Measurements from ENCODE around the gene HYOU1.

DNA sequence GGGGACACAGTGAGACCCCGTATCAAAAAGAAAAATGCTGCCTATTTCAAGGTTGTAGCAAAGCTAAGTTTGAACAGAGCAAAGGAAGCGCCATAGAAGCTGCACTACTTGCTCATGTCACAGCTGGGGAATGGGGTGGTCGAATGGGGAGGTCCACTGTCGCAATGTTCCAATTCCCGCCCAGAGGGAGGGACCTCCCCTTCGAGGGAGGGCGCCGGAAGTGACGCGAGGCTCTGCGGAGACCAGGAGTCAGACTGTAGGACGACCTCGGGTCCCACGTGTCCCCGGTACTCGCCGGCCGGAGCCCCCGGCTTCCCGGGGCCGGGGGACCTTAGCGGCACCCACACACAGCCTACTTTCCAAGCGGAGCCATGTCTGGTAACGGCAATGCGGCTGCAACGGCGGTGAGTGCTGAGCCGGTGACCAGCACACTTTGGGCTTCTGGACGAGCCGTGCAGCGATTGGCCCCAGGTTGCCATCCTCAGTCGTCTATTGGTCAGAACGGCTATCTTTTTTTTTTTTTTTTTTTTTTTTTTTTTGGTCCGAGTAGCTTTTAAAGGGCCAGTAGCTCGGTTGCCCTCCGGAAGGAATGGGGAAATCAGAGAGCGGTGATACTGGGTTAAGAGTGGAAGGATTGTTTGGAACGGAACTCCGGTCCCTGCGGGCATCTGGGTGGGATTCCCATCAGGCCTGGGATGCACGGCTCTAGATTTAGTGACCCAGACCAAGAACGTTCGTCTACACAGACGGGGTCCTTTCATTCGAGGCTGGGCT is 27.8 kb upstream of the HYOU1 start, which contains the start of gene HMBS:
- TF ChIP-seq, protein P1, sequence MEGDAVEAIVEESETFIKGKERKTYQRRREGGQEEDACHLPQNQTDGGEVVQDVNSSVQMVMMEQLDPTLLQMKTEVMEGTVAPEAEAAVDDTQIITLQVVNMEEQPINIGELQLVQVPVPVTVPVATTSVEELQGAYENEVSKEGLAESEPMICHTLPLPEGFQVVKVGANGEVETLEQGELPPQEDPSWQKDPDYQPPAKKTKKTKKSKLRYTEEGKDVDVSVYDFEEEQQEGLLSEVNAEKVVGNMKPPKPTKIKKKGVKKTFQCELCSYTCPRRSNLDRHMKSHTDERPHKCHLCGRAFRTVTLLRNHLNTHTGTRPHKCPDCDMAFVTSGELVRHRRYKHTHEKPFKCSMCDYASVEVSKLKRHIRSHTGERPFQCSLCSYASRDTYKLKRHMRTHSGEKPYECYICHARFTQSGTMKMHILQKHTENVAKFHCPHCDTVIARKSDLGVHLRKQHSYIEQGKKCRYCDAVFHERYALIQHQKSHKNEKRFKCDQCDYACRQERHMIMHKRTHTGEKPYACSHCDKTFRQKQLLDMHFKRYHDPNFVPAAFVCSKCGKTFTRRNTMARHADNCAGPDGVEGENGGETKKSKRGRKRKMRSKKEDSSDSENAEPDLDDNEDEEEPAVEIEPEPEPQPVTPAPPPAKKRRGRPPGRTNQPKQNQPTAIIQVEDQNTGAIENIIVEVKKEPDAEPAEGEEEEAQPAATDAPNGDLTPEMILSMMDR (IDR thresholded peaks at IDR 0.05): no peak
- peak in 1 of 2 donors; percentile 29 for TF ChIP-seq POLR2A (IDR thresholded peaks at IDR 0.05)
- peak; percentile 53 to 83 (median 82) for TF ChIP-seq POLR2AphosphoS5 (IDR thresholded peaks at IDR 0.05)

Measured in sigmoid colon (tissue), 4 donors.